HG02623 (cell line): Measurements from ENCODE around the gene NIM1K.
"Not testable (repeated sequence)": the region's sequence is repeated elsewhere in the genome, so short reads cannot be mapped to it uniquely, and the experiment has no call there.

Experiments
- ATAC-seq: cut with Tn5 transposase; IDR thresholded peaks from one replicate; pipeline ENCODE4 v1.9.1; 2021; ENCODE audit warnings: moderate library complexity; ENCODE audit not compliant: unreplicated experiment

The NIM1K gene

GRCh38 chr5:43190755-43191603 lies 1.0 kb upstream of the NIM1K start:
- no peak for ATAC-seq

- ATAC-seq = peak; percentile 18
Observed at GRCh38 chr5:43192558-43193180, 644 bp downstream of the NIM1K start.

- no peak for ATAC-seq
Observed at GRCh38 chr5:43193181-43193893, 1.3 kb downstream of the NIM1K start.

- no peak for ATAC-seq
Observed at GRCh38 chr5:43193894-43194265, 1.9 kb downstream of the NIM1K start.

GRCh38 chr5:43195670-43196265 lies 3.7 kb downstream of the NIM1K start:
- no peak for ATAC-seq

- no peak for ATAC-seq
Observed at GRCh38 chr5:43197535-43197934, 5.5 kb downstream of the NIM1K start.

GRCh38 chr5:43201442-43201841 lies 9.4 kb downstream of the NIM1K start:
- not testable (repeated sequence) for ATAC-seq

- ATAC-seq = no peak
Observed at GRCh38 chr5:43202380-43202779, 10.4 kb downstream of the NIM1K start.

- ATAC-seq = no peak
Observed at GRCh38 chr5:43203373-43203772, 11.3 kb downstream of the NIM1K start.

GRCh38 chr5:43204958-43205357 lies 12.9 kb downstream of the NIM1K start:
- no peak for ATAC-seq

- ATAC-seq = no peak
Observed at GRCh38 chr5:43207601-43208000, 15.6 kb downstream of the NIM1K start.

GRCh38 chr5:43208658-43209057 lies 16.6 kb downstream of the NIM1K start:
- ATAC-seq = no peak

- no peak for ATAC-seq
Observed at GRCh38 chr5:43209060-43209459, 17.0 kb downstream of the NIM1K start.

GRCh38 chr5:43209833-43210232 lies 17.8 kb downstream of the NIM1K start:
- no peak for ATAC-seq

GRCh38 chr5:43210570-43210969 lies 18.5 kb downstream of the NIM1K start:
- no peak for ATAC-seq

GRCh38 chr5:43213951-43214350 lies 21.9 kb downstream of the NIM1K start:
- ATAC-seq = no peak

GRCh38 chr5:43215073-43215631 lies 23.1 kb downstream of the NIM1K start:
- no peak for ATAC-seq

GRCh38 chr5:43216941-43217340 lies 24.9 kb downstream of the NIM1K start:
- no peak for ATAC-seq

- ATAC-seq = no peak
Observed at GRCh38 chr5:43219120-43219519, 27.1 kb downstream of the NIM1K start.

GRCh38 chr5:43221502-43221901 lies 29.5 kb downstream of the NIM1K start:
- ATAC-seq = no peak

GRCh38 chr5:43225649-43226245 lies 33.7 kb downstream of the NIM1K start:
- no peak for ATAC-seq
